H9 (cell line): Measurements from ENCODE around the gene KLF17. TPM values are rescaled to one million over a fixed set of nuclear protein-coding genes. Genes with fewer than 3 reads are reported as not detected.

Source experiments
- DNase-seq: peaks from one replicate; pipeline ENCODE4 v3.0.0-alpha.2; 2017
- H2AFZ ChIP-seq: one replicate; pipeline ENCODE4 v1.6.1; 2013; ENCODE audit warnings: mild to moderate bottlenecking, low read length, control low read depth, moderate library complexity
- H2AK5ac ChIP-seq: 2 replicates; pipeline ENCODE4 v1.6.1; 2013; ENCODE audit warnings: low read length, control low read depth, mixed read lengths; ENCODE audit not compliant: insufficient read length
- H2BK120ac ChIP-seq: one replicate; pipeline ENCODE4 v1.6.1; 2013; ENCODE audit warnings: low read depth, mild to moderate bottlenecking, low read length, control low read depth, inconsistent platforms; ENCODE audit not compliant: poor library complexity, severe bottlenecking
- H2BK12ac ChIP-seq: 2 replicates; pipeline ENCODE4 v1.6.1; 2013; ENCODE audit warnings: low read length, control low read depth, mixed read lengths, low read depth; ENCODE audit not compliant: insufficient read length
- H2BK15ac ChIP-seq: 2 replicates; pipeline ENCODE4 v1.6.1; 2013; ENCODE audit warnings: low read depth, low read length, control low read depth
- H2BK20ac ChIP-seq: one replicate; pipeline ENCODE4 v1.6.1; 2013; ENCODE audit warnings: low read depth, mild to moderate bottlenecking, low read length, control low read depth, inconsistent platforms; ENCODE audit not compliant: poor library complexity, severe bottlenecking
- H2BK5ac ChIP-seq: 2 replicates; pipeline ENCODE4 v1.6.1; 2013; ENCODE audit warnings: low read length, control low read depth, mixed read lengths; ENCODE audit not compliant: insufficient read length
- H3K14ac ChIP-seq: 2 replicates; pipeline ENCODE4 v1.6.1; 2013; ENCODE audit warnings: low read length, control low read depth; ENCODE audit not compliant: insufficient read depth
- H3K18ac ChIP-seq: 2 replicates; pipeline ENCODE4 v1.6.1; 2013; ENCODE audit warnings: low read depth, mild to moderate bottlenecking, mixed read lengths, low read length, control low read depth; ENCODE audit not compliant: insufficient read length
- H3K23ac ChIP-seq: 2 replicates; pipeline ENCODE4 v1.6.1; 2013; ENCODE audit warnings: low read length, control low read depth, mixed read lengths, low read depth; ENCODE audit not compliant: insufficient read length
- H3K23me2 ChIP-seq: 2 replicates; pipeline ENCODE4 v1.6.1; 2013; ENCODE audit warnings: low read depth, mild to moderate bottlenecking, mixed read lengths, low read length, control low read depth; ENCODE audit not compliant: insufficient read length, poor library complexity, severe bottlenecking
- H3K27ac ChIP-seq: 2 replicates; pipeline ENCODE4 v1.5.1; 2013; ENCODE audit warnings: low read length, control low read depth, mixed read lengths, low read depth; ENCODE audit not compliant: insufficient read length
- H3K27me3 ChIP-seq: 2 replicates; pipeline ENCODE4 v1.6.1; 2013; ENCODE audit warnings: low read length, control low read depth, inconsistent platforms; ENCODE audit not compliant: insufficient read depth
- H3K4ac ChIP-seq: 2 replicates; pipeline ENCODE4 v1.6.1; 2013; ENCODE audit warnings: low read depth, mild to moderate bottlenecking, control low read depth, inconsistent platforms, low read length, moderate library complexity
- H3K4me1 ChIP-seq: 2 replicates; pipeline ENCODE4 v1.6.1; 2013; ENCODE audit warnings: low read length, control low read depth, inconsistent platforms; ENCODE audit not compliant: insufficient read depth
- H3K4me2 ChIP-seq: 2 replicates; pipeline ENCODE4 v1.6.1; 2013; ENCODE audit warnings: low read length, control low read depth, mixed read lengths; ENCODE audit not compliant: insufficient read length, insufficient read depth
- H3K56ac ChIP-seq: 2 replicates; pipeline ENCODE4 v1.6.1; 2013; ENCODE audit warnings: low read depth, mild to moderate bottlenecking, mixed read lengths, low read length, control low read depth; ENCODE audit not compliant: insufficient read length
- H3K79me1 ChIP-seq: 2 replicates; pipeline ENCODE4 v1.6.1; 2013; ENCODE audit warnings: low read depth, mild to moderate bottlenecking, moderate library complexity, low read length, control low read depth, inconsistent platforms; ENCODE audit not compliant: insufficient read depth, poor library complexity, severe bottlenecking
- H3K79me2 ChIP-seq: 2 replicates; pipeline ENCODE4 v1.6.1; 2013; ENCODE audit warnings: low read length, control low read depth, inconsistent platforms; ENCODE audit not compliant: insufficient read depth
- H3K9ac ChIP-seq: 2 replicates; pipeline ENCODE4 v1.6.1; 2013; ENCODE audit warnings: low read length, control low read depth, mixed read lengths; ENCODE audit not compliant: insufficient read length; ENCODE audit errors: extremely low read depth
- H3K9me3 ChIP-seq: one replicate; pipeline ENCODE4 v1.6.1; 2013; ENCODE audit warnings: low read depth, low read length, inconsistent platforms; ENCODE audit not compliant: control insufficient read depth
- H3T11ph ChIP-seq: one replicate; pipeline ENCODE4 v1.6.1; 2013; ENCODE audit warnings: mild to moderate bottlenecking, low read length, control low read depth, inconsistent platforms
- H4K20me1 ChIP-seq: one replicate; pipeline ENCODE4 v1.6.1; 2013; ENCODE audit not compliant: control insufficient read depth, insufficient read length, insufficient read depth
- H4K5ac ChIP-seq: 2 replicates; pipeline ENCODE4 v1.6.1; 2013; ENCODE audit warnings: low read depth, mild to moderate bottlenecking, mixed read lengths, low read length, control low read depth; ENCODE audit not compliant: insufficient read length
- H4K8ac ChIP-seq: replicated peaks from 2 replicates; pipeline ENCODE4 v1.6.1; 2013; ENCODE audit warnings: low read length, control low read depth, mixed read lengths, low read depth; ENCODE audit not compliant: insufficient read length
- H4K91ac ChIP-seq: 2 replicates; pipeline ENCODE4 v1.6.1; 2013; ENCODE audit warnings: low read depth, mild to moderate bottlenecking, moderate library complexity, mixed read lengths, low read length, control low read depth; ENCODE audit not compliant: insufficient read length
- H3K27ac Mint-ChIP-seq, 3 experiments: 2 replicates in 2 of 3; 3 replicates in 1 of 3; pipeline ENCODE4 v1.8.0; 2020 to 2021; ENCODE audit warnings: mixed read lengths in 3 of 3, mild to moderate bottlenecking in 1 of 3, moderate library complexity in 1 of 3
- H3K27me3 Mint-ChIP-seq: 2 replicates; pipeline ENCODE4 v1.8.0; 2021; ENCODE audit warnings: low read depth, mild to moderate bottlenecking, moderate library complexity, mixed read lengths
- H3K36me3 Mint-ChIP-seq, 3 experiments: 2 replicates in 2 of 3; 3 replicates in 1 of 3; pipeline ENCODE4 v1.8.0; 2020 to 2021; ENCODE audit warnings: low read depth in 3 of 3, mixed read lengths in 3 of 3; ENCODE audit not compliant: insufficient read depth in 1 of 3
- H3K4me1 Mint-ChIP-seq, 2 experiments: 2 replicates each; pipeline ENCODE4 v1.8.0; 2020; ENCODE audit warnings: mixed read lengths in 2 of 2
- H3K4me3 Mint-ChIP-seq, 2 experiments: 2 replicates in 1 of 2; 3 replicates in 1 of 2; pipeline ENCODE4 v1.8.0; 2020 to 2021; ENCODE audit warnings: mild to moderate bottlenecking in 2 of 2, mixed read lengths in 2 of 2, moderate library complexity in 1 of 2
- H3K9me3 Mint-ChIP-seq, 2 experiments: 2 replicates in 1 of 2; 3 replicates in 1 of 2; pipeline ENCODE4 v1.8.0; 2020; ENCODE audit warnings: mild to moderate bottlenecking in 2 of 2, mixed read lengths in 2 of 2, moderate library complexity in 1 of 2
- WGBS: extraction: QIAGEN DNeasy Blood & Tissue Kit; methylation state at CpG from one replicate; pipeline ENCODE4 v1.1.7; 2013; ENCODE audit warnings: missing lambda C conversion rate, low lambda C conversion rate, mixed read lengths; ENCODE audit not compliant: insufficient read length; ENCODE audit errors: extremely low coverage; 5-methylcytosine and 5-hydroxymethylcytosine counted together
- total RNA-seq: library from RNA; stranded (reverse); gene quantifications from 2 replicates; pipeline ENCODE4 v1.2.1, GENCODE V29; 2021
- TF ChIP-seq, protein P1 (sequence below): fragments of 200-600 bp; sonication (generic); conservative IDR thresholded peaks from 3 replicates; pipeline ENCODE4 v1.8.0; 2021; ENCODE audit warnings: antibody characterized with exemption, mild to moderate bottlenecking

Gene KLF17
- total RNA-seq, 1 experiment from 2014 or later, result 0.09 TPM

DNA sequence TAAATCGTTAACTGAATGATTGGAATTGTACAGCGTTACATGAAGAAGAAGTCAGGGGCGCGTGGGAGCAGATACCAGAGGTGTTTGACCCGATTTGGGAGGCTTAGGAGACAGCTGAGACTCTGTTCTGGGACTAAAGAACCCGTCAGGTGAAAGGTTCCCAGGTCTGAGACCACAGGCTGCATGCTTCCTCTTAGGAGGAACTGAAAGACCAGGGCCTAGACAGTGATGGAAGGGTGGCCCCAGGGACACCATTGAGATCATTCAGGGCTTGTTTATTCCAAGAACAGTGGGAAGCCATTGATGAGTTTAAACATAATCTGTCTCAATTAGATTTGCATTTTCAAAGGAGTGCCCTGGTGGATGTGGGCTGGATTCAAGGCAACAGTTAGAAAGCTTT is 904 bp downstream of the KLF17 start:
- Mint-ChIP-seq H3K4me1 (peaks cover 15% of the 10 kb centered on the region in 2 experiments), H3K27ac (no peak overlapping the region), H3K4me3 (no peak overlapping the region), H3K27me3 (peaks cover 7% of the 10 kb centered on the region), H3K9me3 (no peaks in the 10 kb centered on the region; a peak in 2 of 5 replicates), H3K36me3 (no peaks in the 10 kb centered on the region; a peak in 2 of 7 replicates)
- no peak overlapping the region for H2BK20ac ChIP-seq
- no peaks in the 10 kb centered on the region for H3K27me3 ChIP-seq
- no peak overlapping the region for H3K18ac ChIP-seq
- no peak overlapping the region for H3T11ph ChIP-seq
- H3K56ac ChIP-seq, result no peak overlapping the region
- no peak overlapping the region for H3K14ac ChIP-seq
- H3K79me2 ChIP-seq, result no peaks in the 10 kb centered on the region
- TF ChIP-seq, protein P1, sequence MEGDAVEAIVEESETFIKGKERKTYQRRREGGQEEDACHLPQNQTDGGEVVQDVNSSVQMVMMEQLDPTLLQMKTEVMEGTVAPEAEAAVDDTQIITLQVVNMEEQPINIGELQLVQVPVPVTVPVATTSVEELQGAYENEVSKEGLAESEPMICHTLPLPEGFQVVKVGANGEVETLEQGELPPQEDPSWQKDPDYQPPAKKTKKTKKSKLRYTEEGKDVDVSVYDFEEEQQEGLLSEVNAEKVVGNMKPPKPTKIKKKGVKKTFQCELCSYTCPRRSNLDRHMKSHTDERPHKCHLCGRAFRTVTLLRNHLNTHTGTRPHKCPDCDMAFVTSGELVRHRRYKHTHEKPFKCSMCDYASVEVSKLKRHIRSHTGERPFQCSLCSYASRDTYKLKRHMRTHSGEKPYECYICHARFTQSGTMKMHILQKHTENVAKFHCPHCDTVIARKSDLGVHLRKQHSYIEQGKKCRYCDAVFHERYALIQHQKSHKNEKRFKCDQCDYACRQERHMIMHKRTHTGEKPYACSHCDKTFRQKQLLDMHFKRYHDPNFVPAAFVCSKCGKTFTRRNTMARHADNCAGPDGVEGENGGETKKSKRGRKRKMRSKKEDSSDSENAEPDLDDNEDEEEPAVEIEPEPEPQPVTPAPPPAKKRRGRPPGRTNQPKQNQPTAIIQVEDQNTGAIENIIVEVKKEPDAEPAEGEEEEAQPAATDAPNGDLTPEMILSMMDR, result no peak
- no peak overlapping the region for H2BK12ac ChIP-seq
- no peak overlapping the region for H2BK120ac ChIP-seq
- no peak overlapping the region for H2BK5ac ChIP-seq
- no peak overlapping the region for H3K27ac ChIP-seq
- no peak overlapping the region for H3K9ac ChIP-seq
- no peak overlapping the region for H3K23ac ChIP-seq
- H4K20me1 ChIP-seq, result no peaks in the 10 kb centered on the region
- H3K79me1 ChIP-seq, result no peaks in the 10 kb centered on the region
- no peak overlapping the region for H2BK15ac ChIP-seq
- no peaks in the 10 kb centered on the region for H3K23me2 ChIP-seq
- no peak for DNase-seq
- H2AK5ac ChIP-seq, result no peak overlapping the region
- no peak overlapping the region for H3K4me2 ChIP-seq
- H3K9me3 ChIP-seq, result no peaks in the 10 kb centered on the region
- no peak overlapping the region for H3K4ac ChIP-seq
- H3K4me1 ChIP-seq, result no peaks in the 10 kb centered on the region
- no peak overlapping the region for H4K8ac ChIP-seq
- no peak overlapping the region for H4K5ac ChIP-seq
- H4K91ac ChIP-seq, result no peak overlapping the region
- no peak overlapping the region for H2AFZ ChIP-seq
- no CpG with 5 or more reads among the region's 6 CpGs for WGBS
